Measurements from ENCODE around the gene BHMT2. TPM values are rescaled to one million over a fixed set of nuclear protein-coding genes. Genes with fewer than 3 reads are reported as not detected.

BHMT2 gene
- total RNA-seq, 4 donors from 2014 or later = 1.3 to 16.4 (median 5.3) TPM; not detected in 1

- no peaks in the 10 kb centered on the region for H3K36me3 ChIP-seq
- no peaks in the 10 kb centered on the region for H3K4me1 ChIP-seq
- no peak for DNase-seq
- no peaks in the 10 kb centered on the region for H3K9me3 ChIP-seq
- intact Hi-C loops (cut with DNase I; ENCODE audit: low total_unique reads) = no loop called here
- H3K27me3 ChIP-seq = no peaks in the 10 kb centered on the region
- no peak for TF ChIP-seq CTCF (IDR thresholded peaks at IDR 0.05)
- no peak for TF ChIP-seq POLR2A (IDR thresholded peaks at IDR 0.05)
- no peak overlapping the region for H3K4me3 ChIP-seq
- H3K27ac ChIP-seq = no peak overlapping the region
Observed at GRCh38 chr5:79122973-79123372, 53.4 kb downstream of the BHMT2 start.

- intact Hi-C loops (cut with DNase I; ENCODE audit: low total_unique reads) = no loop called here
- Histone ChIP-seq H3K4me1 (no peaks in the 10 kb centered on the region), H3K36me3 (no peaks in the 10 kb centered on the region), H3K27me3 (no peaks in the 10 kb centered on the region), H3K4me3 (no peak overlapping the region), H3K27ac (no peak overlapping the region), H3K9me3 (no peaks in the 10 kb centered on the region)
- TF ChIP-seq POLR2A (IDR thresholded peaks at IDR 0.05) = no peak
- no peak for TF ChIP-seq CTCF (IDR thresholded peaks at IDR 0.05)
- no peak for DNase-seq
Observed at GRCh38 chr5:79124607-79125006, 55.0 kb downstream of the BHMT2 start.

- Histone ChIP-seq H3K4me1 (no peaks in the 10 kb centered on the region), H3K4me3 (no peak overlapping the region), H3K36me3 (no peaks in the 10 kb centered on the region), H3K27me3 (no peaks in the 10 kb centered on the region), H3K9me3 (no peaks in the 10 kb centered on the region), H3K27ac (no peak overlapping the region)
- intact Hi-C loops (cut with DNase I; ENCODE audit: low total_unique reads) = no loop called here
- DNase-seq = no peak
- TF ChIP-seq POLR2A (IDR thresholded peaks at IDR 0.05) (no peak), CTCF (IDR thresholded peaks at IDR 0.05) (no peak)
Observed at GRCh38 chr5:79130781-79131180, 61.2 kb downstream of the BHMT2 start.

- intact Hi-C loops (cut with DNase I; ENCODE audit: low total_unique reads) = no loop called here
- H3K27ac ChIP-seq = peak overlapping the region; percentile 81 to 95
Observed at GRCh38 chr5:79133121-79133656, 63.6 kb downstream of the BHMT2 start.

More at GRCh38 chr5:79133121-79133656, 63.6 kb downstream of the BHMT2 start:
- no peak for DNase-seq
- TF ChIP-seq POLR2A (IDR thresholded peaks at IDR 0.05) = no peak
- peak; percentile 31 to 60 (median 52) for TF ChIP-seq CTCF (IDR thresholded peaks at IDR 0.05)
- no peaks in the 10 kb centered on the region for H3K27me3 ChIP-seq
- H3K36me3 ChIP-seq = no peaks in the 10 kb centered on the region
- peak overlapping the region; percentile 13 to 25 for H3K4me3 ChIP-seq
- H3K4me1 ChIP-seq = no peaks in the 10 kb centered on the region
- no peaks in the 10 kb centered on the region for H3K9me3 ChIP-seq

Measured in uterus (tissue), 4 donors.